DOHH2 (cell line): ENCODE measurements around the gene ITIH5.

Source experiments
- H3F3A ChIP-seq: fragments of 200-600 bp; sonication (generic), shearing (Covaris generic); 2 replicates; pipeline ENCODE4 v1.6.0; 2016; ENCODE audit warnings: antibody characterized with exemption, mild to moderate bottlenecking; ENCODE audit not compliant: control insufficient read depth, insufficient read depth
- H3K27ac ChIP-seq: fragments of 200-600 bp; sonication (generic); 2 replicates; pipeline ENCODE4 v1.5.1; 2014; ENCODE audit warnings: low read depth, mild to moderate bottlenecking, low read length, moderate library complexity
- H3K27me3 ChIP-seq: fragments of 200-600 bp; sonication (generic); 2 replicates; pipeline ENCODE4 v1.6.1; 2014; ENCODE audit warnings: mild to moderate bottlenecking, low read length, mixed read lengths; ENCODE audit not compliant: control insufficient read depth
- H3K36me3 ChIP-seq: fragments of 200-600 bp; sonication (generic); 2 replicates; pipeline ENCODE4 v1.6.1; 2014; ENCODE audit warnings: mild to moderate bottlenecking, low read length, moderate library complexity, mixed read lengths; ENCODE audit not compliant: control insufficient read depth
- H3K4me1 ChIP-seq: fragments of 200-600 bp; sonication (generic); 2 replicates; pipeline ENCODE4 v1.6.1; 2014; ENCODE audit warnings: mild to moderate bottlenecking, low read length, mixed read lengths; ENCODE audit not compliant: control insufficient read depth
- H3K4me2 ChIP-seq: fragments of 200-600 bp; sonication (generic); 2 replicates; pipeline ENCODE4 v1.6.0; 2014; ENCODE audit warnings: mild to moderate bottlenecking, low read length, moderate library complexity
- H3K4me3 ChIP-seq: fragments of 200-600 bp; sonication (generic); 2 replicates; pipeline ENCODE4 v1.5.1; 2014; ENCODE audit warnings: mild to moderate bottlenecking, low read length, mixed read lengths
- H3K79me2 ChIP-seq: fragments of 200-600 bp; sonication (generic); 2 replicates; pipeline ENCODE4 v1.6.1; 2014; ENCODE audit warnings: mild to moderate bottlenecking, low read length, mixed read lengths; ENCODE audit not compliant: control insufficient read depth
- H3K9me2 ChIP-seq: fragments of 200-600 bp; sonication (generic); replicated peaks from 2 replicates; pipeline ENCODE4 v1.6.1; 2014; ENCODE audit warnings: mild to moderate bottlenecking, low read length, mixed read lengths; ENCODE audit not compliant: control insufficient read depth
- H3K9me3 ChIP-seq: fragments of 200-600 bp; sonication (generic); 2 replicates; pipeline ENCODE4 v1.6.1; 2014; ENCODE audit warnings: antibody characterized with exemption, low read length, mixed read lengths; ENCODE audit not compliant: control insufficient read depth, insufficient read depth
- H4K20me1 ChIP-seq: fragments of 200-600 bp; sonication (generic); 2 replicates; pipeline ENCODE4 v1.6.0; 2014; ENCODE audit warnings: low read depth, mild to moderate bottlenecking, antibody characterized with exemption, low read length, moderate library complexity; ENCODE audit not compliant: control insufficient read depth, insufficient read depth
- CTCF ChIP-seq: fragments of 200-600 bp; sonication (generic); IDR thresholded peaks from one replicate; pipeline ENCODE4 v1.5.1; 2014; ENCODE audit warnings: antibody characterized with exemption, mild to moderate bottlenecking, low read depth, low read length; ENCODE audit not compliant: poor library complexity, severe bottlenecking
- EZH2phosphoT487 ChIP-seq: fragments of 200-600 bp; sonication (generic); IDR thresholded peaks from 2 replicates; pipeline ENCODE4 v1.6.1; 2017; ENCODE audit warnings: borderline replicate concordance, mild to moderate bottlenecking, antibody characterized with exemption, low read length, moderate library complexity, mixed read lengths

Gene ITIH5

GRCh38 chr10:7565871-7566270 is 100.9 kb downstream of the ITIH5 start:
- no peak overlapping the region for H3K4me3 ChIP-seq
- H3K9me3 ChIP-seq, result no peaks in the 10 kb centered on the region
- no peaks in the 10 kb centered on the region for H3K9me2 ChIP-seq

DNA sequence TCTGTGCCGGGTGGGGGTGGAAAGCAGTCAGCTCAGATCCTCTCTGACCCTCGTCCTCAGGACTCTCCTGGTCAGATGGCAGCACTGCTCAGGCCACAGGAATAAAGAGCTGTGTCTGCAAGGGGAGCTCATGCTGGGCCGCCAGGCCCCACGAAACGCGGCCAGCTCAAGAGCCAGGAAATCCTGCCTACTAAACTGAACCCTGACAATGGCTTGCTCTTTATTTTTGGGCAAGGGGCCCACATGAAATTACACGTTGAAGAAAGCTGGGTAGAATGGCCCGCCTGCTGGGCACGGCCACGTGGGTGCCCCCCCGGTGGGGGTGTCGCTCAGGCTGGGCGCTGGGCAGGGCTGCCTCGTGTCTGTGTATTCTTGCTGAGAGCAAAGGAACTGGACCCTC is 103.0 kb downstream of the ITIH5 start:
- H3K4me2 ChIP-seq, result no peak overlapping the region
- H3K79me2 ChIP-seq, result no peaks in the 10 kb centered on the region
- H3K36me3 ChIP-seq, result no peaks in the 10 kb centered on the region
- TF ChIP-seq CTCF (no peak), EZH2phosphoT487 (no peak)
- H3K27ac ChIP-seq, result no peak overlapping the region
- peaks cover 5% of the 10 kb centered on the region; the same call in 1 of the 2 replicates for H3K27me3 ChIP-seq
- H3K4me1 ChIP-seq, result no peaks in the 10 kb centered on the region
- H4K20me1 ChIP-seq, result no peaks in the 10 kb centered on the region
- no peaks in the 10 kb centered on the region for H3F3A ChIP-seq
- no peaks in the 10 kb centered on the region for H3K9me2 ChIP-seq
- no peaks in the 10 kb centered on the region for H3K9me3 ChIP-seq
- H3K4me3 ChIP-seq, result no peak overlapping the region

More at GRCh38 chr10:7565871-7566270, 100.9 kb downstream of the ITIH5 start:
- H3K27ac ChIP-seq, result no peak overlapping the region
- no peaks in the 10 kb centered on the region for H3K27me3 ChIP-seq
- H3K79me2 ChIP-seq, result no peaks in the 10 kb centered on the region
- H3K4me2 ChIP-seq, result no peak overlapping the region
- H3F3A ChIP-seq, result no peaks in the 10 kb centered on the region
- no peak for TF ChIP-seq CTCF
- no peak for TF ChIP-seq EZH2phosphoT487
- no peaks in the 10 kb centered on the region for H4K20me1 ChIP-seq
- H3K4me1 ChIP-seq, result no peaks in the 10 kb centered on the region
- H3K36me3 ChIP-seq, result no peaks in the 10 kb centered on the region

- Histone ChIP-seq H3K9me2 (no peaks in the 10 kb centered on the region), H3K36me3 (no peaks in the 10 kb centered on the region), H3K79me2 (no peaks in the 10 kb centered on the region), H3K9me3 (no peaks in the 10 kb centered on the region), H3K4me3 (no peak overlapping the region), H4K20me1 (no peaks in the 10 kb centered on the region), H3F3A (no peaks in the 10 kb centered on the region), H3K4me1 (no peaks in the 10 kb centered on the region), H3K27ac (no peak overlapping the region), H3K27me3 (peaks cover 5% of the 10 kb centered on the region; the same call in 1 of the 2 replicates), H3K4me2 (no peak overlapping the region)
- TF ChIP-seq CTCF (no peak), EZH2phosphoT487 (no peak)
Measured at GRCh38 chr10:7563368-7563767, 103.4 kb downstream of the ITIH5 start.
